OCI-LY3 (cell line): Measurements from ENCODE around the gene RMND5B.

Experiments
- CTCF ChIP-seq: fragments of 200-600, 300-600 bp; sonication (generic); IDR thresholded peaks from 2 replicates; pipeline ENCODE4 v1.5.1; 2014; ENCODE audit warnings: antibody characterized with exemption, low read length, low read depth
- EZH2phosphoT487 ChIP-seq: fragments of 200-600 bp; shearing (Covaris generic); IDR thresholded peaks from 2 replicates; pipeline ENCODE4 v1.6.1; 2018; ENCODE audit warnings: antibody characterized with exemption, mixed run types, low read depth

GRCh38 chr5:178191661-178192060 lies 60.8 kb downstream of the RMND5B start:
- no peak for TF ChIP-seq CTCF
- TF ChIP-seq EZH2phosphoT487: no peak
